ENCODE results near the gene GLRA2. TPM values are rescaled to one million over a fixed set of nuclear protein-coding genes. Genes with fewer than 3 reads are reported as not detected.
A peak's percentile ranks its signal among the peaks of the same experiment; 100 is the strongest.

GLRA2 gene
- total RNA-seq, 4 donors from 2014 or later: not detected

DNA sequence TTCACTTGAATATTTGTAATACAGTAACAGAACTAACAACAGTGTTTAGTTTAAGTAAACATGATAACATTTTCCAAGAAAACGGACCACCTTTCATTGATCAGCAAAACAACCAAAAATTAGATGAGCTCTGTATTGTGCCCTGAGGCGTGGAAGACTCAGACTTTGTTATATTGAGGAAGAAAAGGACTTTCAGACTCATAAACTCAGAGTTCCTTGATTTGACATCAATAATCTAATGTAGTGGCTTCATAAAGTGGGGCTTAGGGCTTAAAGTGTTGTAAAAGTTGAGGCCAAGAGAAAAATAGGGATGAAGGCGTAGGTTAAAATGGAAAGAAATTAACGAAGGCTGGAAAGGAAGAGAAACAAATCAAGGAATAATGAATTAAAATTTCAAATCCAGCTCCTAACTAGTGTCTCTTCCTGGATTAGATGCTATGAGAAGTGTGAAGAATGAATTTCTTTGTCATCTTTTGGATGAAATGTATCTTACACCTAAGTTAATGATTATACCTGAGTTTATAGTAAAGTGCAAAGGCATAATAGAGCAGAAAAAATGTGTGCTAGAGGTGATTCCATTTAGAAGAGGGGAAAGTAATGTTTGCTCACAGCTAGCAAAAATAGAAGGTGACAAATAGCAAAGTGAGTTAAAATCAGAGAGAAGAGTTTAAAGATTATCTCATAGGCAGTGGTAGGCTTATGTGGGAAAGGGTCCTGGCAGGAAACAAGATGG, 19.8 kb upstream of the GLRA2 start:
- Histone ChIP-seq H3K4me1 (no peaks in the 10 kb centered on the region), H3K27ac (no peak overlapping the region), H3K9me3 (no peaks in the 10 kb centered on the region), H3K36me3 (no peaks in the 10 kb centered on the region), H3K27me3 (no peaks in the 10 kb centered on the region), H3K4me3 (no peak overlapping the region)
- WGBS: 73% methylated on average over 4 of the region's 4 CpGs
- TF ChIP-seq, protein P1, sequence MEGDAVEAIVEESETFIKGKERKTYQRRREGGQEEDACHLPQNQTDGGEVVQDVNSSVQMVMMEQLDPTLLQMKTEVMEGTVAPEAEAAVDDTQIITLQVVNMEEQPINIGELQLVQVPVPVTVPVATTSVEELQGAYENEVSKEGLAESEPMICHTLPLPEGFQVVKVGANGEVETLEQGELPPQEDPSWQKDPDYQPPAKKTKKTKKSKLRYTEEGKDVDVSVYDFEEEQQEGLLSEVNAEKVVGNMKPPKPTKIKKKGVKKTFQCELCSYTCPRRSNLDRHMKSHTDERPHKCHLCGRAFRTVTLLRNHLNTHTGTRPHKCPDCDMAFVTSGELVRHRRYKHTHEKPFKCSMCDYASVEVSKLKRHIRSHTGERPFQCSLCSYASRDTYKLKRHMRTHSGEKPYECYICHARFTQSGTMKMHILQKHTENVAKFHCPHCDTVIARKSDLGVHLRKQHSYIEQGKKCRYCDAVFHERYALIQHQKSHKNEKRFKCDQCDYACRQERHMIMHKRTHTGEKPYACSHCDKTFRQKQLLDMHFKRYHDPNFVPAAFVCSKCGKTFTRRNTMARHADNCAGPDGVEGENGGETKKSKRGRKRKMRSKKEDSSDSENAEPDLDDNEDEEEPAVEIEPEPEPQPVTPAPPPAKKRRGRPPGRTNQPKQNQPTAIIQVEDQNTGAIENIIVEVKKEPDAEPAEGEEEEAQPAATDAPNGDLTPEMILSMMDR (IDR thresholded peaks at IDR 0.05): no peak
- TF ChIP-seq POLR2A (IDR thresholded peaks at IDR 0.05) (no peak), EP300 (IDR thresholded peaks at IDR 0.05) (no peak), POLR2AphosphoS5 (IDR thresholded peaks at IDR 0.05) (no peak)
- no peak for DNase-seq (ENCODE audit: low spot score in 2 of 2)

DNA sequence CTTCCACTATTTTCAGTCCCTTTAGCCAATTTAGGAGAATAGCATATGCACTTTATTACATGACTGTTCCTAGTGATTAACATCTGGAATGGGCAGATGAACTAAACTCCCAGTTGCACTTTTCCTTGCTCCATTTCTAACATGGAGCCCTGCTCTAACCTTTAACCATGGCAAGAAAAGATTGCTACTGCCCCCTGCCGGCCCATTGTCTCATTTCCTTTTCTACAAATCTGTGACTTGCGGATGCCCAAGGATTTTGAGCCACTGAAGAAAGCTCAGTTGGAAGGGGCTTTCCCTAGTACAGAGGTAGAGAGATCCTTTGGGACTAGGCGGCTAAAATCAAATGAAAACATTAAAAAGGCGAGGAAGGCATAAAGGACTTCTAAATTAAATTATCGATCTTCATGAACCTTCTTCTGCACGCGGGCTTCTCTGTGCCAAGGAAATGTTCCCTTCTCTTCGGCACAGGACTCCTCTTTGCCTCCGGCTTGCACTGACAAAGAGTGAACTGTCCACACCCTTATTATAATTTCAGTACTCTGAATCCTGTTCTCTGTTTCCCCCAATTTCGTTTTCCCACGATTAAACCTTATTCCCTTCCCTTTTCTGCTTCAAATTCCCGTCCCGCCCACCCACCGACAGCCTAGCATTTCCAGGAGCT, 577 bp upstream of the GLRA2 start:
- TF ChIP-seq EP300 (IDR thresholded peaks at IDR 0.05): no peak
- TF ChIP-seq, protein P1 (IDR thresholded peaks at IDR 0.05): peak in 1 of 2 donors; percentile 8
- peaks cover 5% of the 10 kb centered on the region for H3K4me1 ChIP-seq
- H3K4me3 ChIP-seq: peak overlapping the region; percentile 14
- no peaks in the 10 kb centered on the region for H3K27me3 ChIP-seq
- 28% methylated on average over 14 of the region's 14 CpGs for WGBS
- no peaks in the 10 kb centered on the region for H3K36me3 ChIP-seq
- no peak overlapping the region for H3K27ac ChIP-seq
- no peaks in the 10 kb centered on the region for H3K9me3 ChIP-seq
- DNase-seq (ENCODE audit: low spot score in 2 of 2): peak in 1 of 2 donors; percentile 69

DNA sequence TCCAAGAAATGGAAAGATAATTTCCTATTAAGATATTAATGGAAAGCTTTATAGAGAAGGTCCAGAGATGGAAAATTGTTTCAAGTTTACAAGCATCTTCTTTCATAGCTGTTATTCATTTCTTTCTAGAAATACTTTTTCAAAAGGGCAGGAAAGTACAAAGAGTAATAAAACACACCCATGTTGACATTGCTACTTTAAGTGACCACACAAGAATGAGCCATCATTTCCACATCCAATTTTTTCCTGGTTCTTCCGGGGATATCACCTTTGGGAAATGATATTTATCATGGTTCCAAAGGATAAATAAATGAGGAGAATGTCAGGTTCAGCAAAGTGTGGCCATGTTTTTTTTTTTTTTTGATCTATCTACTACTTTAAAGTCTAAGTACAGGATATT, 4.5 kb downstream of the GLRA2 start:
- 72% methylated on average over 1 of the region's 1 CpG for WGBS
- Histone ChIP-seq H3K9me3 (no peaks in the 10 kb centered on the region), H3K4me1 (peaks cover 3% of the 10 kb centered on the region), H3K27ac (no peak overlapping the region), H3K4me3 (no peak overlapping the region), H3K27me3 (no peaks in the 10 kb centered on the region), H3K36me3 (no peaks in the 10 kb centered on the region)
- no peak for DNase-seq (ENCODE audit: low spot score in 2 of 2)
- no peak for TF ChIP-seq EP300 (IDR thresholded peaks at IDR 0.05)
- no peak for TF ChIP-seq POLR2AphosphoS5 (IDR thresholded peaks at IDR 0.05)
- TF ChIP-seq, protein P1 (IDR thresholded peaks at IDR 0.05): no peak
- no peak for TF ChIP-seq POLR2A (IDR thresholded peaks at IDR 0.05)

DNA sequence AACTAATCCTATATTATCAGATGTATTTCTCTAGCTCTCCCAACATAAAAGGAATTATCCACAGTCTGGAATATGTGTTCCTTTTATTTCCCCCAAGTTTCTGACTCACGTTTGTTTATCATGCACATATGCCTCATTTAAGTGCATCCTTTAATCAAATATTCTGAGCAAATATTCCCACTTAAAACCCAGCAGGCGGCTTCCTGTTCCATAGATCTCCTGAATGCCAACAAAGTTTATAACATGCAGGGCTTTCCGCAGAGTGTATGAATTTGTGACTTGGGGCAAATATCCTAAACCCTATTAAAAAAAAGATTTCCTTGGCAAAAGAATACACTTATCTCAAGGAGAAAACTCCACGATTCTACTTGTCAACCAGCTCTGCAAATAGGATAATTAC, 16.9 kb downstream of the GLRA2 start:
- H3K36me3 ChIP-seq: no peaks in the 10 kb centered on the region
- WGBS: 39% methylated on average over 4 of the region's 4 CpGs
- no peak overlapping the region for H3K27ac ChIP-seq
- no peak overlapping the region for H3K4me3 ChIP-seq
- no peak for DNase-seq (ENCODE audit: low spot score in 2 of 2)
- H3K27me3 ChIP-seq: no peaks in the 10 kb centered on the region
- H3K4me1 ChIP-seq: no peaks in the 10 kb centered on the region
- TF ChIP-seq, protein P1 (IDR thresholded peaks at IDR 0.05): no peak
- TF ChIP-seq EP300 (IDR thresholded peaks at IDR 0.05): no peak
- no peak for TF ChIP-seq POLR2AphosphoS5 (IDR thresholded peaks at IDR 0.05)
- TF ChIP-seq POLR2A (IDR thresholded peaks at IDR 0.05): no peak
- no peaks in the 10 kb centered on the region for H3K9me3 ChIP-seq

DNA sequence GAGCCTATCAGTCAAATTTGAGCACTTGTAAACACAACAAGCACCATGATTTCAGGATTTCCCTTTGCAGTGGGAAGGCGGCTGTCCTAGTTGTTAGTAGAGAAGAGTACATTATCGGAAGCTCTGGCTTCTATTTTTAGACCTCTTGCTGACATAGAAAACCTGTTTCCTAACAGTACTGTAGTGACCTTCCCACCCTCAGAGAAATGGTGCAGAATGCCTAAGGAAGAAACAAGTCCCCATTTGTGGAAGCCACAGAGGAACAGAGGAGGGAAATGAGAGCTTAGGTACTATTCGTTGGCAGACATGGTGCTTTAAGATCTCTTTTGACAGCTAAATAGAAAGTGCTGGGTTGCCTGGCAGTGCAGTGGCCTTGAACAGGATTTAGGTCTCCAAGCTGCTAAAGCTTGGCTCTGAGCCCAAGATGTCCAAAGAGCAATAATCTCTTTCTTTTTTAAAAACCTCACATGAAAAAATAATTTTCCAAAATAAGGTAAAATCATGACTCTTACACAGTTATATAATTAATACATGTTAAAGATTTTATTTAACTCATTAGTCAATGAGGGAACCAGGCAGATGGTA, 24.9 kb downstream of the GLRA2 start:
- Histone ChIP-seq H3K27ac (no peak overlapping the region), H3K4me3 (no peak overlapping the region), H3K36me3 (no peaks in the 10 kb centered on the region), H3K27me3 (no peaks in the 10 kb centered on the region), H3K4me1 (no peaks in the 10 kb centered on the region), H3K9me3 (no peaks in the 10 kb centered on the region)
- TF ChIP-seq EP300 (IDR thresholded peaks at IDR 0.05) (no peak), POLR2AphosphoS5 (IDR thresholded peaks at IDR 0.05) (no peak), POLR2A (IDR thresholded peaks at IDR 0.05) (no peak)
- TF ChIP-seq, protein P1 (IDR thresholded peaks at IDR 0.05): no peak
- WGBS: 51% methylated on average over 3 of the region's 3 CpGs
- no peak for DNase-seq (ENCODE audit: low spot score in 2 of 2)

Data from suprapubic skin (tissue), 4 donors.